Measurements from ENCODE around the gene C19orf12. TPM values are rescaled to one million over a fixed set of nuclear protein-coding genes. Genes with fewer than 3 reads are reported as not detected.

Gene C19orf12
- total RNA-seq, 1 experiment from 2014 or later = 10.0 TPM

GRCh38 chr19:29748996-29749849, 34.2 kb upstream of the C19orf12 start:
- Histone ChIP-seq H3K9me2 (ENCODE audit: insufficient read depth) (no peaks in the 10 kb centered on the region), H3K27me3 (ENCODE audit: insufficient read depth, low read length) (no peaks in the 10 kb centered on the region), H3K79me2 (ENCODE audit: insufficient read depth, low read length) (no peaks in the 10 kb centered on the region), H3K9ac (ENCODE audit: low read length) (no peak overlapping the region), H4K20me1 (ENCODE audit: insufficient read depth) (no peaks in the 10 kb centered on the region), H3K36me3 (ENCODE audit: control insufficient read depth in 1 of 2, insufficient read depth in 2 of 2, low read length in 2 of 2) (no peaks in the 10 kb centered on the region), H3K27ac (ENCODE audit: low read depth, low read length) (no peak overlapping the region), H3K4me2 (ENCODE audit: low read length) (no peak overlapping the region), H2AFZ (ENCODE audit: low read depth, low read length, poor library complexity, severe bottlenecking) (no peak overlapping the region), H3K4me1 (ENCODE audit: control insufficient read depth in 1 of 2, insufficient read depth in 2 of 2, low read length in 2 of 2) (no peaks in the 10 kb centered on the region), H3K9me3 (ENCODE audit: control insufficient read depth in 1 of 2, insufficient read depth in 1 of 2, low read depth in 1 of 2, low read length in 2 of 2) (no peaks in the 10 kb centered on the region), H3K4me3 (replicated peaks in 1 of 2; ENCODE audit: low read depth in 1 of 2, low read length in 2 of 2) (no peak overlapping the region)
- TF ChIP-seq MAX (IDR thresholded peaks at IDR 0.05) (no peak), TCF7L2 (IDR thresholded peaks at IDR 0.05; ENCODE audit: borderline replicate concordance, extremely low read depth, insufficient read depth, insufficient read length) (no peak), POLR2A (IDR thresholded peaks at IDR 0.05; ENCODE audit: borderline replicate concordance, extremely low read depth, insufficient read depth, insufficient read length) (no peak), RAD21 (IDR thresholded peaks at IDR 0.05; ENCODE audit: low read depth) (no peak), ATF3 (IDR thresholded peaks at IDR 0.05) (no peak), CBX3 (IDR thresholded peaks at IDR 0.05; ENCODE audit: low read depth) (no peak), ZNF274 (IDR thresholded peaks at IDR 0.05; ENCODE audit: low read depth, low read length) (no peak), SP1 (IDR thresholded peaks at IDR 0.05; ENCODE audit: low read depth) (no peak), EZH2phosphoT487 (IDR thresholded peaks at IDR 0.05; ENCODE audit: borderline replicate concordance) (no peak), POLR2AphosphoS5 (IDR thresholded peaks at IDR 0.05; ENCODE audit: low read depth, low read length) (no peak), SRF (IDR thresholded peaks at IDR 0.05; ENCODE audit: low read depth) (no peak), CEBPB (IDR thresholded peaks at IDR 0.05; ENCODE audit: low read depth) (no peak), JUND (IDR thresholded peaks at IDR 0.05) (no peak), YY1 (IDR thresholded peaks at IDR 0.05; ENCODE audit: extremely low read depth, insufficient replicate concordance, low read depth, low read length) (no peak)
- ChIA-PET RAD21 (ENCODE audit: low non-redundant PET in 1 of 2, low total read pairs in 2 of 2, uncharacterized antibody in 2 of 2, unreplicated experiment in 2 of 2) (no interaction called here), POLR2A (no interaction called here), CTCF (interaction anchor here (0.9 kb wide), 1 partner anchor 11 kb away, joined by 4 read pairs; no protein-coding TSS in a partner anchor)
- ATAC-seq = no peak
- DNase-seq (ENCODE audit: low read depth, low spot score) = no peak
- intact Hi-C loops (cut with micrococcal nuclease) = no loop called here
- BruUV-seq (replicated peaks) = no TSS peak

All from HCT116 (cell line).